IPS-18a (cell line): ENCODE measurements around the gene OSM.
"Not testable (repeated sequence)": the region's sequence is repeated elsewhere in the genome, so short reads cannot be mapped to it uniquely, and the experiment has no call there.

Experiments
- H3K27ac ChIP-seq: one replicate; pipeline ENCODE4 v1.5.1; 2013; ENCODE audit warnings: low read length
- H3K27me3 ChIP-seq: one replicate; pipeline ENCODE4 v1.6.1; 2013; ENCODE audit warnings: mild to moderate bottlenecking, low read length; ENCODE audit not compliant: control insufficient read depth, insufficient read depth
- H3K36me3 ChIP-seq: one replicate; pipeline ENCODE4 v1.6.1; 2013; ENCODE audit warnings: low read depth, low read length; ENCODE audit not compliant: control insufficient read depth
- H3K4me1 ChIP-seq: one replicate; pipeline ENCODE4 v1.6.1; 2013; ENCODE audit warnings: low read depth, low read length; ENCODE audit not compliant: control insufficient read depth
- H3K4me3 ChIP-seq: one replicate; pipeline ENCODE4 v1.5.1; 2013; ENCODE audit warnings: low read length
- H3K9ac ChIP-seq: one replicate; pipeline ENCODE4 v1.6.1; 2013; ENCODE audit warnings: mild to moderate bottlenecking, low read length, moderate library complexity
- H3K9me3 ChIP-seq: one replicate; pipeline ENCODE4 v1.6.1; 2013; ENCODE audit warnings: low read depth, low read length; ENCODE audit not compliant: control insufficient read depth

The OSM gene

GRCh38 chr22:30234786-30235470, 31.7 kb downstream of the OSM start:
- Histone ChIP-seq H3K27ac (no peak overlapping the region), H3K4me1 (peaks cover 26% of the 10 kb centered on the region), H3K9ac (no peak overlapping the region), H3K36me3 (no peaks in the 10 kb centered on the region), H3K27me3 (no peaks in the 10 kb centered on the region), H3K9me3 (no peaks in the 10 kb centered on the region), H3K4me3 (no peak overlapping the region)

- not testable (repeated sequence) for H3K27ac ChIP-seq, H3K9ac ChIP-seq, H3K27me3 ChIP-seq, H3K9me3 ChIP-seq, H3K4me3 ChIP-seq, H3K36me3 ChIP-seq
- H3K4me1 ChIP-seq, result peaks cover 26% of the 10 kb centered on the region
These were observed 32.3 kb downstream of the OSM start for GRCh38 chr22:30234325-30234724.

- Histone ChIP-seq H3K4me1 (peaks cover 27% of the 10 kb centered on the region), H3K27me3 (no peaks in the 10 kb centered on the region), H3K4me3 (no peak overlapping the region), H3K9me3 (no peaks in the 10 kb centered on the region), H3K27ac (no peak overlapping the region), H3K36me3 (no peaks in the 10 kb centered on the region), H3K9ac (no peak overlapping the region)
These were observed 33.1 kb downstream of the OSM start for GRCh38 chr22:30233582-30233981.

GRCh38 chr22:30232716-30233218, 33.9 kb downstream of the OSM start:
- H3K36me3 ChIP-seq, result no peaks in the 10 kb centered on the region
- H3K27me3 ChIP-seq, result no peaks in the 10 kb centered on the region
- H3K9ac ChIP-seq, result no peak overlapping the region
- H3K4me3 ChIP-seq, result no peak overlapping the region
- H3K27ac ChIP-seq, result no peak overlapping the region
- peaks cover 23% of the 10 kb centered on the region for H3K4me1 ChIP-seq
- no peaks in the 10 kb centered on the region for H3K9me3 ChIP-seq

GRCh38 chr22:30230787-30231461, 35.7 kb downstream of the OSM start:
- Histone ChIP-seq H3K4me1 (peaks cover 17% of the 10 kb centered on the region), H3K9ac (no peak overlapping the region), H3K27me3 (no peaks in the 10 kb centered on the region), H3K36me3 (no peaks in the 10 kb centered on the region), H3K27ac (no peak overlapping the region), H3K4me3 (no peak overlapping the region), H3K9me3 (no peaks in the 10 kb centered on the region)

GRCh38 chr22:30230330-30230729, 36.3 kb downstream of the OSM start:
- Histone ChIP-seq H3K4me3 (no peak overlapping the region), H3K27ac (no peak overlapping the region), H3K4me1 (peaks cover 13% of the 10 kb centered on the region), H3K9me3 (no peaks in the 10 kb centered on the region), H3K9ac (no peak overlapping the region), H3K36me3 (no peaks in the 10 kb centered on the region), H3K27me3 (no peaks in the 10 kb centered on the region)

GRCh38 chr22:30228509-30229359, 37.9 kb downstream of the OSM start:
- H3K27ac ChIP-seq, result no peak overlapping the region
- no peaks in the 10 kb centered on the region for H3K9me3 ChIP-seq
- H3K27me3 ChIP-seq, result no peaks in the 10 kb centered on the region
- peaks cover 6% of the 10 kb centered on the region for H3K4me1 ChIP-seq
- no peaks in the 10 kb centered on the region for H3K36me3 ChIP-seq
- no peak overlapping the region for H3K4me3 ChIP-seq
- H3K9ac ChIP-seq, result no peak overlapping the region

GRCh38 chr22:30227438-30228228, 39.0 kb downstream of the OSM start:
- Histone ChIP-seq H3K4me1 (peaks cover 6% of the 10 kb centered on the region), H3K9me3 (no peaks in the 10 kb centered on the region), H3K27ac (no peak overlapping the region), H3K9ac (no peak overlapping the region), H3K4me3 (no peak overlapping the region), H3K36me3 (no peaks in the 10 kb centered on the region), H3K27me3 (no peaks in the 10 kb centered on the region)

- Histone ChIP-seq H3K9me3 (no peaks in the 10 kb centered on the region), H3K27ac (no peak overlapping the region), H3K36me3 (no peaks in the 10 kb centered on the region), H3K4me3 (no peak overlapping the region), H3K4me1 (peaks cover 6% of the 10 kb centered on the region), H3K9ac (no peak overlapping the region), H3K27me3 (no peaks in the 10 kb centered on the region)
These were observed 40.3 kb downstream of the OSM start for GRCh38 chr22:30226192-30226832.

GRCh38 chr22:30225220-30225927, 41.3 kb downstream of the OSM start:
- H3K4me1 ChIP-seq, result peaks cover 6% of the 10 kb centered on the region
- H3K9ac ChIP-seq, result no peak overlapping the region
- no peak overlapping the region for H3K27ac ChIP-seq

More at GRCh38 chr22:30225220-30225927, 41.3 kb downstream of the OSM start:
- Histone ChIP-seq H3K36me3 (no peaks in the 10 kb centered on the region), H3K4me3 (no peak overlapping the region), H3K9me3 (no peaks in the 10 kb centered on the region), H3K27me3 (no peaks in the 10 kb centered on the region)
